ENCODE results near the gene CREB3L2.

CREB3L2 gene

GRCh38 chr7:137951700-137952425 lies 50.0 kb downstream of the CREB3L2 start:
- no peak for DNase-seq (ENCODE audit: low read depth)

GRCh38 chr7:137950967-137951366 lies 50.9 kb downstream of the CREB3L2 start:
- no peak for DNase-seq (ENCODE audit: low read depth)

GRCh38 chr7:137950263-137950621 lies 51.6 kb downstream of the CREB3L2 start:
- no peak for DNase-seq (ENCODE audit: low read depth)

- DNase-seq (ENCODE audit: low read depth): no peak
Observed at GRCh38 chr7:137949416-137950262, 52.2 kb downstream of the CREB3L2 start.

GRCh38 chr7:137948845-137949330 lies 53.0 kb downstream of the CREB3L2 start:
- no peak for DNase-seq (ENCODE audit: low read depth)

GRCh38 chr7:137948083-137948844 lies 53.6 kb downstream of the CREB3L2 start:
- no peak for DNase-seq (ENCODE audit: low read depth)

GRCh38 chr7:137947046-137947445 lies 54.8 kb downstream of the CREB3L2 start:
- no peak for DNase-seq (ENCODE audit: low read depth)

GRCh38 chr7:137946011-137946410 lies 55.9 kb downstream of the CREB3L2 start:
- DNase-seq (ENCODE audit: low read depth): no peak

- peak; percentile 81 for DNase-seq (ENCODE audit: low read depth)
Observed at GRCh38 chr7:137944168-137944567, 57.7 kb downstream of the CREB3L2 start.

- DNase-seq (ENCODE audit: low read depth): peak; percentile 99
Observed at GRCh38 chr7:137943132-137943551, 58.7 kb downstream of the CREB3L2 start.

- no peak for DNase-seq (ENCODE audit: low read depth)
Observed at GRCh38 chr7:137942484-137943115, 59.3 kb downstream of the CREB3L2 start.

GRCh38 chr7:137940656-137941518 lies 61.0 kb downstream of the CREB3L2 start:
- peak; percentile 97 for DNase-seq (ENCODE audit: low read depth)

- no peak for DNase-seq (ENCODE audit: low read depth)
Observed at GRCh38 chr7:137940218-137940617, 61.7 kb downstream of the CREB3L2 start.

- peak; percentile 71 for DNase-seq (ENCODE audit: low read depth)
Observed at GRCh38 chr7:137937202-137937560, 64.7 kb downstream of the CREB3L2 start.

GRCh38 chr7:137936509-137937201 lies 65.2 kb downstream of the CREB3L2 start:
- no peak for DNase-seq (ENCODE audit: low read depth)

GRCh38 chr7:137935884-137936508 lies 65.9 kb downstream of the CREB3L2 start:
- no peak for DNase-seq (ENCODE audit: low read depth)

- DNase-seq (ENCODE audit: low read depth): no peak
Observed at GRCh38 chr7:137934941-137935883, 66.7 kb downstream of the CREB3L2 start.

- no peak for DNase-seq (ENCODE audit: low read depth)
Observed at GRCh38 chr7:137934176-137934826, 67.6 kb downstream of the CREB3L2 start.
